K562 (cell line): ENCODE measurements around the gene SMIM13. TPM values are rescaled to one million over a fixed set of nuclear protein-coding genes. Genes with fewer than 3 reads are reported as not detected.

Experiments used
- BCLAF1 ChIP-seq, 2 experiments: fragments of 450-650 bp in 1 of 2; IDR thresholded peaks; 2 replicates each; pipeline ENCODE4 v1.6.1; 2011 to 2017; ENCODE audit warnings: low read depth in 2 of 2, antibody characterized with exemption in 1 of 2, borderline replicate concordance in 1 of 2, low read length in 1 of 2, mild to moderate bottlenecking in 1 of 2, mixed read lengths in 1 of 2; ENCODE audit not compliant: control insufficient read depth in 1 of 2
- DDX20 ChIP-seq: fragments of 450-650 bp; IDR thresholded peaks from 2 replicates; pipeline ENCODE4 v1.6.1; 2016; ENCODE audit warnings: missing genetic modification characterization, low read depth, mild to moderate bottlenecking, missing compliant biosample characterization, moderate library complexity
- NCOR1 ChIP-seq: fragments of 450-650 bp; IDR thresholded peaks from 2 replicates; pipeline ENCODE4 v1.6.1; 2016; ENCODE audit warnings: mild to moderate bottlenecking, moderate library complexity
- PURB ChIP-seq: sonication (generic); formaldehyde crosslinking; IDR thresholded peaks from 2 replicates; pipeline ENCODE4 v1.9.0; 2021; ENCODE audit warnings: low read depth, mild to moderate bottlenecking, missing genetic modification reagents
- RB1 ChIP-seq: fragments of 450-650 bp; IDR thresholded peaks from 2 replicates; pipeline ENCODE4 v1.6.1; 2017; ENCODE audit warnings: low read depth, mild to moderate bottlenecking
- RBM25 ChIP-seq: fragments of 200-400 bp; formaldehyde crosslinking; IDR thresholded peaks from 2 replicates; pipeline ENCODE4 v1.6.1; 2018; ENCODE audit warnings: low read length, low read depth, moderate library complexity; ENCODE audit not compliant: severe bottlenecking
- ZBTB43 ChIP-seq: sonication (generic); formaldehyde crosslinking; IDR thresholded peaks from 2 replicates; pipeline ENCODE4 v1.8.0; 2023; ENCODE audit warnings: mild to moderate bottlenecking, missing genetic modification reagents
- ZNF121 ChIP-seq: sonication (generic); formaldehyde crosslinking; conservative IDR thresholded peaks from 2 replicates; pipeline ENCODE4 v1.8.0; 2022; ENCODE audit warnings: missing genetic modification reagents
- polyA plus RNA-seq, 8 experiments: library from polyadenylated mRNA; depleted of rRNA in 4 of 8; stranded (reverse) in 5 of 8; unstranded in 3 of 8; fragments of >200 nt; fragmentation: Nextera tagmentation in 2 of 8; fragmentation: Illumina TruSeq in 1 of 8; extraction: Ambion mirVana in 2 of 8; extraction: Trizol in 1 of 8; gene quantifications; 2 replicates each; pipeline versions ENCODE4 v1.2.1 to v1.2.3, GENCODE V29; 2011 to 2014; ENCODE audit warnings: inconsistent platforms in 1 of 8, missing spikeins in 1 of 8
- total RNA-seq, 7 experiments: library from RNA; depleted of rRNA in 6 of 7; stranded (reverse); fragments of >200 nt in 6 of 7; fragmentation: Illumina TruSeq in 2 of 7; extraction: Trizol in 2 of 7; gene quantifications; 2 replicates each; pipeline versions ENCODE4 v1.2.1 to v1.2.3, GENCODE V29; 2011 to 2021; ENCODE audit warnings: low replicate concordance in 1 of 7

Gene SMIM13
- total and polyA plus RNA-seq, 9 of the 15 experiments (the other 6 are each of a cell fraction or from before 2014, with no cell fraction given): 5.5 to 24.8 (median 11.7) TPM

- TF ChIP-seq PURB (CRISPR knock-in tag): no peak
- TF ChIP-seq RBM25: no peak
- TF ChIP-seq ZBTB43 (CRISPR knock-in tag): no peak
- TF ChIP-seq BCLAF1 (IDR thresholded peaks at IDR 0.05; ENCODE audit: borderline replicate concordance in 1 of 2, control insufficient read depth in 1 of 2, low read depth in 2 of 2, low read length in 1 of 2): no peak
- no peak for TF ChIP-seq NCOR1
- no peak for TF ChIP-seq RB1
- no peak for TF ChIP-seq ZNF121
- no peak for TF ChIP-seq DDX20 (tag)
Measured at GRCh38 chr6:11177271-11177670, 83.6 kb downstream of the SMIM13 start (continued).
